Head of caudate nucleus (tissue), 42 donors: Measurements from ENCODE around the gene POLR1A.

Experiments
- DNase-seq, 42 donors: peaks; one replicate each; pipeline versions ENCODE4 v3.0.0 to v3.0.0-alpha.2; 2020 to 2021; ENCODE audit warnings: mixed read lengths in 7 of 42
- intact Hi-C: fragments of 100-400 bp; cut with DNase I; formaldehyde crosslinking; loops from one replicate; pipeline ENCODE4 v1.15.0; 2022

Gene POLR1A

GRCh38 chr2:86015006-86015405 lies 90.7 kb downstream of the POLR1A start:
- intact Hi-C loops: no loop called here
- DNase-seq: peak in 4 of 42 donors; percentile 2 to 12 (median 6)

GRCh38 chr2:86014493-86014892 lies 91.2 kb downstream of the POLR1A start:
- DNase-seq: no peak
- intact Hi-C loops: no loop called here

DNA sequence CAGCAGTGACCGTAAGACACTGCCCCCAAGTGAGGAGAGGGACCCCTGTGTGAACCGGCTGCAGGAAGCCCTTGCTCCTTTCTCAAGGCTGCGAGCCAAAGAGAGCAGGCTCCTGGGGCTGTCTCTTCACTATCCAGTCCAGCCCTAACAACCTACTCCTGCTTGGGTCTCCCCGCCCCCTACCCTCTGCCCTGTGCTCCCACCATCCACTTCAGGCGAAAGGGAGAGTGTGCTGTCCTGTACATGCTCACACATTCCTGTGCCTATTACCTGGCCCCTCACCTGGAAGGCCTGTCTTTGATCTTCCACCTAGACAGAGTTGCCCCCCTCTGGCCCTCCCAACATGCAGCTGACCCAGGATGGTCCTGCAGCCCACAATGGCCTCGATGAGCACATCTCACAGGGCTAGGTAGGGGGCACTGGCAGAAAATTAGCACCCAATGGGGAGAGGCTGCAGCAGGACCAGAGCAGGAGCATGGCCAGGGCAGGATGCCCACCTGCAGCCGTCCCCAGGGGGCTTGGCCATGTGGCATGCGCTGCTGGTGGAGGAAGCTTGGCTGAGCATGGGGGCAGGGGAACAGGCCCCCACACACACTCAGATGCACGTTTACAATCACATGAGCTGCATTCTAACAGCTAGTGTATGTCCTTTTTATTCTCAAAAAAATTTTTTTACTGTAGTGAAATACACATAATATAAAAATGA lies 93.5 kb downstream of the POLR1A start:
- DNase-seq: peak in 7 of 42 donors; percentile 3 to 19 (median 8)
- intact Hi-C loops: no loop called here

DNA sequence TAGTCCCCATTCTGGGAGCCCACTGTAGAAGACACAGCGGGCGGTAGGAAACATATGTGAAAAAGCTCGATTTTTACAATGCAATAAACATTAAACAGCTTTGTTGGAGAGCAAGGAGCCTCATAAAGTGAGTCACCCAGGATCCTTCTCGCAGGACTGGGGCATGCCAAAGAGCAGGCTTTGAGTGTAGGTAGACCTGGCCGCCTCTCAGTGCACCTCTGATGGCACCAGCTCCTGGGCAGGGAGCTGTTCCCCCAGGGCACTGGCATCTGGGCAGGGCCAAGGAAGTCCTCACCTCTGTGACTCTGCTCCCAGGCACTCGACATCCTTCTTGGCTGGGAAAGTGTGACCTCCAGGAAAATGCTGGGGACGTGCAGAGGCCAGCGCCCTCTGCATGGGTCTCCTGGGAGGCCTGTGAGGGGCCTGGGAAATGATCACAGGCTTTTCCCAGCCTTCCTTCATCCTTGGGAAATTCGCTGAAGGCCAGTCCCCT lies 94.2 kb downstream of the POLR1A start:
- intact Hi-C loops: no loop called here

DNA sequence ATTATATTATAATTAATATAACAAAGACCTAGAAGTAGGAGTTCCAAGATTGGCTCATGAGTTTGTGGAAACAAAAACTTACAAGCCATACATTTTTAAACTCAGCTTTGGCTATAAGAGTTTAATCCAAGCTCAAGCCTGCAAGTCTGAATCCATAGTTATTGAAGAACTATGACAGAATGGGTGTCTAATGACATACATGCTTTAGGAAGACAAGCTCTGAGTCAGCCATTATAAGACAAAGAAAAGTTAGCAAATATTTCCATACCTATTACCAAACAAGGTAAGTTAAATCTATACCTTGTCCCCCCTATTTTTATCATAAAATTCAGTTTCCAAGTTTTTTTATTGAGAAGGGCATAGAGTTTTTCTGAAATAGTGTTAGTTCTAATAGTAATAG lies 95.6 kb downstream of the POLR1A start:
- intact Hi-C loops: no loop called here
- DNase-seq: no peak

More for the DNA sequence above, 94.2 kb downstream of the POLR1A start:
- peak in 4 of 42 donors; percentile 0 to 11 (median 4) for DNase-seq

DNA sequence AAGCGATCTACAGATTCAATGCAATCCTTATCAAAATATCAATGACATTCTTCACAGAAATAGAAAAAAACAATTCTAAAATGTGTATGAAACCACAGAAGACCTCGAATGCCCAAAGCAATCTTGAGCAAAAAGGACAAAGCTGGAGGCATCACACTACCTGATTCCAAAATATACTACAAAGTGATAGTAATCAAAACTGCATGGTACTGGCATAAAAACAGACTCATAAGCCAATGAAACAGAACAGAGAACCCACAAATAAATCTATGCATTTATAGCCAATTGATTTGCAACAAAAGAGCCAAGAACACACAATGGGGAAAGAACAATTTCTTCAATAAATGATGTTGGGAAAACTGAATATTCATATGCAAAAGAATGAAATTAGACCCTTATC lies 99.2 kb downstream of the POLR1A start:
- intact Hi-C loops: no loop called here

GRCh38 chr2:86003967-86004366 lies 101.7 kb downstream of the POLR1A start:
- intact Hi-C loops: no loop called here
- DNase-seq: peak in 11 of 42 donors; percentile 24 to 67 (median 37)

More for the DNA sequence above, 99.2 kb downstream of the POLR1A start:
- DNase-seq: no peak

GRCh38 chr2:86003104-86003503 lies 102.6 kb downstream of the POLR1A start:
- intact Hi-C loops: no loop called here
- DNase-seq: peak in 3 of 42 donors; percentile 2 to 10 (median 7)

GRCh38 chr2:86002375-86002774 lies 103.3 kb downstream of the POLR1A start:
- peak in 3 of 42 donors; percentile 4 to 19 (median 10) for DNase-seq
- intact Hi-C loops: no loop called here

DNA sequence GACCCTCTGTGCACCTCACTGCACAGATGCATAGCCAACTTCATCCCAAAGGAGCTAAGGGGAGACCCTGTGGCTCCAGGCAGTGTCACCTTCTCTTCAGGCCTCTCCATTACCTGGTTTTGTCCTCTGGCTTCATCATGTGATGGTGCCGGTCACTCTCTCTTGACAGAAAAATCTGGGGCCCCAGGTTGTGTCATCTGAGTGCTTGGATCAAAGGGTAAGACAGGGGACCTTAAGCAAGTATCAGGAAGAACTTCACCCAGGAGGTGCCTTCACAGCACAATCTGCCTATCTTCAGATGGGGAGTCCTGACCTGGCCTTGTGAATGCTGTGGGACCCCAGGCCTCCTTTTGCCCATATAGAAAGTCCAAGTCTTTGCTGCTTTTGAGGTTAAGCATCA lies 104.4 kb downstream of the POLR1A start:
- intact Hi-C loops: no loop called here
- peak in 4 of 42 donors; percentile 7 to 10 (median 10) for DNase-seq

GRCh38 chr2:86000938-86001312 lies 104.8 kb downstream of the POLR1A start:
- intact Hi-C loops: no loop called here
- peak in 3 of 42 donors; percentile 1 to 6 (median 2) for DNase-seq

DNA sequence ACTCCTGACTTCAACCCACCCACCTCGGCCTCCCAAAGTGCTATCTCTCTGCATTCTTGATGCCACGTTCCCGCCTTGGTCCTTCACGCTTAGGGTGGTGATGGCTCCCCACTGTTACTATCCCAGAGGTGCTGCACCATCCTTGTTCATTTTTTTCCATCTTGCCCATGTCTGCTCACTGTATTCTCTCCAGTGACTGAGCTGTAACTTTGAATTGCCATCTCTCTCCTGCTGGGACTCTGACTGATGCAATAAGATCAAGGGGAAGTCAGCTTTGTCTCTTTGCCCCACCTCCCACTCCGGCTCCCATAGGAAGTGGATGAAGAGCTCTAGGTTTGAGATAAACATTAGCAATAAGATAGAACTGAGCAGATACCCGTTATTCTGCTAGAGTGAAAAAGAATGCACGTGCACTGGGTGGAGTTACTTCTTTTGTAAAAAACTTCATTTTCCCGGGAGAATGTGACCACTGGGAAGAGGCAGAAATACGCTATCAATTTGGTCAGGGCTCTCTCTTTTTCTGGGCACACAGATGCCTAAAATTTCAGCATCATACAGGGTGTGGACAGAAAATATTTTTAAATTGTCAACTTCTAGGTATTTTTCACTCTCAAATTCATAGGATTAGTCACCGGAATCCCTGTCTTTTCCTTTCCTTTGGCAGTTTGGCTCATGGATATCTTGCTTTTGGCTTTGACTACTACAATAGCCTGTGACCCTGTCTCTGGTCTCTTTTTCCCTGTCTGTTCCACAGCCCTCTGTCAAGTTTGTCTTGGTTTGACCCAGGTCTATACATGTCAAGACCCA lies 105.4 kb downstream of the POLR1A start:
- intact Hi-C loops: no loop called here
- DNase-seq: peak in 4 of 42 donors; percentile 14 to 29 (median 26)

GRCh38 chr2:85999061-85999831 lies 106.4 kb downstream of the POLR1A start:
- intact Hi-C loops: no loop called here
- peak in 4 of 42 donors; percentile 19 to 36 (median 28) for DNase-seq

GRCh38 chr2:85998071-85998991 lies 107.4 kb downstream of the POLR1A start:
- peak in 7 of 42 donors; percentile 17 to 43 (median 24) for DNase-seq
- intact Hi-C loops: no loop called here

DNA sequence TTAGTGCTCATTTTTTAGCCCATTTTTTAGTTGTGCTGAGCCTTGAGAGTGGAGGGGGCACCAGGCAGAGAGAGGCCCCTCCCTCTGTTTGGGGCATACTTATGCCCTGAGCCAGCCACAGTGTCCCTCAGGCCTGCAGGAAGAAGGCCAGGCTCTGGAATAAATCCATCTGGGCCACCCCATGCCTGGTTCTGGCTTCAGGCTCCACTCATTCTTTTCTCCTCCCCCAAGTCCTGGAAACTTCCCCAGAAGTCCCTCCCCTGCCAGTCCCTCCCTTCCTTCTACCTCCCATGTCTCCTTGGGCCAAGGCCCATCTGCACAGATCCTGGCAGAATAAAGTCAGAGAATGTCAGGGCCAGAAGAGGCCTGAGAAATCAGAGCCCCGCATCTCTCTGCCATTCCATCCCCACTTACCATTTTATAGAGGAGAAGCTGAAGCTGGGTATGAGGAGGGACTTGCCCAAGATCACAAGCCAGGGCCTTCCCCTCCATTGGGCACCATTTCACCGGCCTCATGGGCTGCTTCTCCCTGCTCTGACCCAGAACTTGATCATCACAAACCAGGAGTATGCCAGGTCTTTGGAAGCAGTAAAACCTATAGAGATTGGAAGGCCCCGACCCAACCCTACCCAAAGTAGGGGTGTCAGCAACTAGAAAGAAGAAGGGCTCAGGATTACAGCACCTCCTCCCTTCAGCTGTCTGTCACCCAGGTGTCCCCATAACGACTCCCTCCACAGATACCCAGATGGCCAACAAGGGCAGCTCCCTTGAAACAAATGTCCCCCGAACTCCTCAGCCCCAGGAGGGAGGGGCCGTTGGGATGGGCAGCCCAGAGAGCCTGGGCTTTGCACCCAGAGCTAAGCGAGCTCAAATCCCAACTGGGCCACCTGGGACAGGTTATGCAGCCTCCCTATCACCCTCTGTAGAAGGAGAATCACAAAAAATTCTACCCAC lies 108.4 kb downstream of the POLR1A start:
- intact Hi-C loops: no loop called here

GRCh38 chr2:85996591-85996990 lies 109.1 kb downstream of the POLR1A start:
- intact Hi-C loops: no loop called here
- peak in 25 of 42 donors; percentile 14 to 68 (median 38) for DNase-seq

More for the DNA sequence above, 108.4 kb downstream of the POLR1A start:
- peak in 36 of 42 donors; percentile 15 to 77 (median 50) for DNase-seq
